Measurements from ENCODE around the gene KIAA0232. TPM values are rescaled to one million over a fixed set of nuclear protein-coding genes. Genes with fewer than 3 reads are reported as not detected.
A peak's percentile ranks its signal among the peaks of the same experiment; 100 is the strongest.
"Not testable (repeated sequence)": the region's sequence is repeated elsewhere in the genome, so short reads cannot be mapped to it uniquely, and the experiment has no call there.

Gene KIAA0232
- polyA plus RNA-seq, 1 donor from 2014 or later, result 57.6 TPM

DNA sequence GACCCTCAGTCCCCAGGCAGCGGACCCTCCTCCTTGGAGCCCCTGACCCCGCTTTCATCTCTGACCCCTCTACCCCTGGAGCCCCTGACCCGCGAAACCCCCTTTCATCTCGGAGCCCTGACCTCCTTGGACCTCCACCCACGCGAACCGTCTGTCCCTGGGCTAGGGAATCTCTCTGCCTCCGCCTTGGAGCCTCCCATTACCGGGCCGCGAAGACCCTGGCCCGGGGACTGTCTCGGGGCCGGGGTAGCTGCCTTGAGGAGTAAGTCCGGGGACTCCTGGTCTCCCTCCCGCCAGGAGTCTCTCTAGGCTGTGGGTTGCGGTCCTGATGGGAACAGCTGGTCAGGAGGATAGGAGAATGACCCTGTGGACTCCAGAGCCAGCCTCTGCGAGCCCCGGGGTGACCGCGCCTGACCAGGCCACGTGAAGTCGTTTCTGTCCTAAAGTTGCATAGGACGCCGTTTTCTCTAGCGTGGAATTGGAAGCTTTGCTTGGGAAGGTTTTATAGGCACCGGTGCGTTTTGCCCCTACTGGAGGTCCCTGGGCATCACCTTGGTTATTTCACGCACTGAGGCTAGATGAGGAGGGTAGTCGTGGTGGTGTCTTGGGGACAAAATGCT, 127.9 kb downstream of the KIAA0232 start:
- peak overlapping the region; percentile 82 for H3K4me3 ChIP-seq (ENCODE audit: low read length)
- H4K20me1 ChIP-seq (ENCODE audit: insufficient read depth), result no peaks in the 10 kb centered on the region
- no peaks in the 10 kb centered on the region for H3K36me3 ChIP-seq (ENCODE audit: insufficient read depth, low read length)
- H3K9me2 ChIP-seq (ENCODE audit: insufficient read depth, low read length), result no peaks in the 10 kb centered on the region
- H3K27ac ChIP-seq (ENCODE audit: low read length), result no peak overlapping the region
- TF ChIP-seq, protein P1, sequence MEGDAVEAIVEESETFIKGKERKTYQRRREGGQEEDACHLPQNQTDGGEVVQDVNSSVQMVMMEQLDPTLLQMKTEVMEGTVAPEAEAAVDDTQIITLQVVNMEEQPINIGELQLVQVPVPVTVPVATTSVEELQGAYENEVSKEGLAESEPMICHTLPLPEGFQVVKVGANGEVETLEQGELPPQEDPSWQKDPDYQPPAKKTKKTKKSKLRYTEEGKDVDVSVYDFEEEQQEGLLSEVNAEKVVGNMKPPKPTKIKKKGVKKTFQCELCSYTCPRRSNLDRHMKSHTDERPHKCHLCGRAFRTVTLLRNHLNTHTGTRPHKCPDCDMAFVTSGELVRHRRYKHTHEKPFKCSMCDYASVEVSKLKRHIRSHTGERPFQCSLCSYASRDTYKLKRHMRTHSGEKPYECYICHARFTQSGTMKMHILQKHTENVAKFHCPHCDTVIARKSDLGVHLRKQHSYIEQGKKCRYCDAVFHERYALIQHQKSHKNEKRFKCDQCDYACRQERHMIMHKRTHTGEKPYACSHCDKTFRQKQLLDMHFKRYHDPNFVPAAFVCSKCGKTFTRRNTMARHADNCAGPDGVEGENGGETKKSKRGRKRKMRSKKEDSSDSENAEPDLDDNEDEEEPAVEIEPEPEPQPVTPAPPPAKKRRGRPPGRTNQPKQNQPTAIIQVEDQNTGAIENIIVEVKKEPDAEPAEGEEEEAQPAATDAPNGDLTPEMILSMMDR (IDR thresholded peaks at IDR 0.05; ENCODE audit: poor library complexity, severe bottlenecking), result peak; percentile 37
- TF ChIP-seq MXI1 (conservative IDR thresholded peaks at IDR 0.05; ENCODE audit: poor library complexity, severe bottlenecking) (no peak), POLR2AphosphoS5 (IDR thresholded peaks at IDR 0.05) (no peak)
- H3K4me2 ChIP-seq (ENCODE audit: low read length), result peak overlapping the region; percentile 73
- H3K27me3 ChIP-seq (ENCODE audit: insufficient read depth, low read depth, low read length), result no peaks in the 10 kb centered on the region
- H3K9ac ChIP-seq (ENCODE audit: low read length), result peak overlapping the region; percentile 93
- no peaks in the 10 kb centered on the region for H3F3A ChIP-seq (ENCODE audit: insufficient read depth, low read length, poor library complexity, severe bottlenecking)
- no peaks in the 10 kb centered on the region for H3K9me3 ChIP-seq (ENCODE audit: low read length)
- peaks cover 13% of the 10 kb centered on the region for H3K79me2 ChIP-seq (replicated peaks; ENCODE audit: insufficient read depth, low read length)
- H2AFZ ChIP-seq (ENCODE audit: low read depth, low read length), result no peak overlapping the region

DNA sequence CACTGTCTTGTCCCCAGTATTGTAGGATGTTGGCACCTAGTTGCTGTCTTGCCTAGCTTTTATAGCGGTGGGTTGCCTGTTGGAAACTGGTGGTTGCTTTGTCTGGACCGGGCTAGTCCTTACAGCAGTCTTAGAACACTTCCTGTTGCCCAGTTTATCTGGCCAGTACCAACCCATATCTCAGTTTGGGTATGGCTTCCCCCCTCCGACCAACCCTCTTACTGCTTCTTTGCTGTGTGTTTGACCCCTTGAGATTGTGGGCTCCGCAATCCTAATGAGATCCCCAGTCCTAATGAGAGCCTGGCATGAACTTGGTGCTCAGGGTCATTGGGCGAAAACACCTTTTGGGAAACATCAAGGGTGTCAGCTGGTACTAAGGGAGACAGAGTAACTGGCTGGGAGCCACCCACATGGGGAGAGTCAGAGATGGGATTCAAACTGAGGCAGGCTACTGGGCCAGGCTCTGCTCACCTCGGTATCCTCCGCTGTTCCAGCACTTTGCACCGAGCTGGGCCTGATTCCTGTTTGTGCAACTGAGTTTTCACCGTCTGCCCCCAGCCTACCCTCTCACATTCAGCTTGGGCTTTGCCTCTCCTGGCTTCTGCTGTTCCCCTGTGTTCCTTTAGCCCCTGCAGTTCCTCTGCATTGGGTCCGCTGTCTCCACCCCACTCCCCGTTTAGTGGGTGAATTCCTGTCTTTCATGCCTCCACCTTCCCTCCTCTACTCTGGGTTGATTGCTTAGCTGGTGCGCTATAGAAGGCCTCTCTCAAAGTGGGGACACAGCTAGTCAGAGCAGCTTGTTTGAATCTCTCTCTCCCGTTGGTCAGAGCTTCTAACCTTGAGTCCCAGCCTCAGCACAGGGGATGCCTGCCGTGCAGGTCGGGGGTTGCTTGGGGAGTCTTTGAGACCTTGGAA, 128.7 kb downstream of the KIAA0232 start:
- Histone ChIP-seq H3K4me3 (ENCODE audit: low read length) (peak overlapping the region; percentile 82), H3K27ac (ENCODE audit: low read length) (no peak overlapping the region), H3K9me2 (ENCODE audit: insufficient read depth, low read length) (no peaks in the 10 kb centered on the region), H3K4me2 (ENCODE audit: low read length) (no peak overlapping the region), H3K9me3 (ENCODE audit: low read length) (no peaks in the 10 kb centered on the region), H3K36me3 (ENCODE audit: insufficient read depth, low read length) (no peaks in the 10 kb centered on the region), H4K20me1 (ENCODE audit: insufficient read depth) (no peaks in the 10 kb centered on the region), H3K9ac (ENCODE audit: low read length) (no peak overlapping the region), H2AFZ (ENCODE audit: low read depth, low read length) (no peak overlapping the region), H3K27me3 (ENCODE audit: insufficient read depth, low read depth, low read length) (no peaks in the 10 kb centered on the region), H3K79me2 (replicated peaks; ENCODE audit: insufficient read depth, low read length) (peaks cover 13% of the 10 kb centered on the region), H3F3A (ENCODE audit: insufficient read depth, low read length, poor library complexity, severe bottlenecking) (no peaks in the 10 kb centered on the region)
- TF ChIP-seq EP300 (conservative IDR thresholded peaks at IDR 0.05; ENCODE audit: poor library complexity, severe bottlenecking) (no peak), POLR2AphosphoS5 (IDR thresholded peaks at IDR 0.05) (no peak), SMC3 (conservative IDR thresholded peaks at IDR 0.05; ENCODE audit: poor library complexity) (no peak), RAD21 (conservative IDR thresholded peaks at IDR 0.05) (no peak), MXI1 (conservative IDR thresholded peaks at IDR 0.05; ENCODE audit: poor library complexity, severe bottlenecking) (no peak), TAF1 (IDR thresholded peaks at IDR 0.05; ENCODE audit: low read depth) (no peak)
- TF ChIP-seq, protein P2, sequence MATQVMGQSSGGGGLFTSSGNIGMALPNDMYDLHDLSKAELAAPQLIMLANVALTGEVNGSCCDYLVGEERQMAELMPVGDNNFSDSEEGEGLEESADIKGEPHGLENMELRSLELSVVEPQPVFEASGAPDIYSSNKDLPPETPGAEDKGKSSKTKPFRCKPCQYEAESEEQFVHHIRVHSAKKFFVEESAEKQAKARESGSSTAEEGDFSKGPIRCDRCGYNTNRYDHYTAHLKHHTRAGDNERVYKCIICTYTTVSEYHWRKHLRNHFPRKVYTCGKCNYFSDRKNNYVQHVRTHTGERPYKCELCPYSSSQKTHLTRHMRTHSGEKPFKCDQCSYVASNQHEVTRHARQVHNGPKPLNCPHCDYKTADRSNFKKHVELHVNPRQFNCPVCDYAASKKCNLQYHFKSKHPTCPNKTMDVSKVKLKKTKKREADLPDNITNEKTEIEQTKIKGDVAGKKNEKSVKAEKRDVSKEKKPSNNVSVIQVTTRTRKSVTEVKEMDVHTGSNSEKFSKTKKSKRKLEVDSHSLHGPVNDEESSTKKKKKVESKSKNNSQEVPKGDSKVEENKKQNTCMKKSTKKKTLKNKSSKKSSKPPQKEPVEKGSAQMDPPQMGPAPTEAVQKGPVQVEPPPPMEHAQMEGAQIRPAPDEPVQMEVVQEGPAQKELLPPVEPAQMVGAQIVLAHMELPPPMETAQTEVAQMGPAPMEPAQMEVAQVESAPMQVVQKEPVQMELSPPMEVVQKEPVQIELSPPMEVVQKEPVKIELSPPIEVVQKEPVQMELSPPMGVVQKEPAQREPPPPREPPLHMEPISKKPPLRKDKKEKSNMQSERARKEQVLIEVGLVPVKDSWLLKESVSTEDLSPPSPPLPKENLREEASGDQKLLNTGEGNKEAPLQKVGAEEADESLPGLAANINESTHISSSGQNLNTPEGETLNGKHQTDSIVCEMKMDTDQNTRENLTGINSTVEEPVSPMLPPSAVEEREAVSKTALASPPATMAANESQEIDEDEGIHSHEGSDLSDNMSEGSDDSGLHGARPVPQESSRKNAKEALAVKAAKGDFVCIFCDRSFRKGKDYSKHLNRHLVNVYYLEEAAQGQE (IDR thresholded peaks at IDR 0.05; ENCODE audit: borderline replicate concordance), result no peak
- TF ChIP-seq, protein P1 (IDR thresholded peaks at IDR 0.05; ENCODE audit: poor library complexity, severe bottlenecking), result no peak

DNA sequence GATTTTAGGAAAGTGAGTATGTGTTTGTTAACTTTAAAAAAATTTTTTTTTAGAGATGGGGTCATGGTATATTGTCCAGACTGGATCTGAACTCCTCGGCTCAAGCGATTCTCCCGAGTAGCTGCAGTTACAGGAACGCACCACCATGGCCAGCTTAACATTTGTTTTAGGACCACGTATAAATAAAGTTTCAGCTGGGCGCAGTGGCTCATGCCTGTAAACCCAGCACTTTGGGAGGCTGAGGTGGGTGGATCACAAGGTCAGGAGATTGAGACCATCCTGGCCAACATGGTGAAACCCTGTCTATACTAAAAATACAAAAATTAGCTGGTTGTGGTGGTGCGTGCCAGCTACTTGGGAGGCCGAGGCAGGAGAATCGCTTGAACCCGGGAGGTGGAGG, 129.4 kb downstream of the KIAA0232 start:
- H3K79me2 ChIP-seq (replicated peaks; ENCODE audit: insufficient read depth, low read length), result peaks cover 13% of the 10 kb centered on the region
- not testable (repeated sequence) for H3K4me2 ChIP-seq (ENCODE audit: low read length)

More for the DNA sequence above, 129.4 kb downstream of the KIAA0232 start:
- not testable (repeated sequence) for H3F3A ChIP-seq (ENCODE audit: insufficient read depth, low read length, poor library complexity, severe bottlenecking); H3K4me3 ChIP-seq (ENCODE audit: low read length); H4K20me1 ChIP-seq (ENCODE audit: insufficient read depth); H3K27me3 ChIP-seq (ENCODE audit: insufficient read depth, low read depth, low read length); H3K9me2 ChIP-seq (ENCODE audit: insufficient read depth, low read length); H3K36me3 ChIP-seq (ENCODE audit: insufficient read depth, low read length); H3K27ac ChIP-seq (ENCODE audit: low read length); H2AFZ ChIP-seq (ENCODE audit: low read depth, low read length); H3K9ac ChIP-seq (ENCODE audit: low read length); H3K9me3 ChIP-seq (ENCODE audit: low read length)

All from neural cell (in vitro differentiated cells).